GM21737 (cell line): Measurements from ENCODE around the gene CACNA1H.
"Not testable (repeated sequence)": the region's sequence is repeated elsewhere in the genome, so short reads cannot be mapped to it uniquely, and the experiment has no call there.

ENCODE experiments used
- ATAC-seq: cut with Tn5 transposase; IDR thresholded peaks from one replicate; pipeline ENCODE4 v1.9.1; 2021; ENCODE audit warnings: mild to moderate bottlenecking, moderate library complexity; ENCODE audit not compliant: unreplicated experiment

CACNA1H gene

GRCh38 chr16:1221628-1222552, 69.0 kb downstream of the CACNA1H start:
- no peak for ATAC-seq

GRCh38 chr16:1222553-1223354, 69.8 kb downstream of the CACNA1H start:
- no peak for ATAC-seq

DNA sequence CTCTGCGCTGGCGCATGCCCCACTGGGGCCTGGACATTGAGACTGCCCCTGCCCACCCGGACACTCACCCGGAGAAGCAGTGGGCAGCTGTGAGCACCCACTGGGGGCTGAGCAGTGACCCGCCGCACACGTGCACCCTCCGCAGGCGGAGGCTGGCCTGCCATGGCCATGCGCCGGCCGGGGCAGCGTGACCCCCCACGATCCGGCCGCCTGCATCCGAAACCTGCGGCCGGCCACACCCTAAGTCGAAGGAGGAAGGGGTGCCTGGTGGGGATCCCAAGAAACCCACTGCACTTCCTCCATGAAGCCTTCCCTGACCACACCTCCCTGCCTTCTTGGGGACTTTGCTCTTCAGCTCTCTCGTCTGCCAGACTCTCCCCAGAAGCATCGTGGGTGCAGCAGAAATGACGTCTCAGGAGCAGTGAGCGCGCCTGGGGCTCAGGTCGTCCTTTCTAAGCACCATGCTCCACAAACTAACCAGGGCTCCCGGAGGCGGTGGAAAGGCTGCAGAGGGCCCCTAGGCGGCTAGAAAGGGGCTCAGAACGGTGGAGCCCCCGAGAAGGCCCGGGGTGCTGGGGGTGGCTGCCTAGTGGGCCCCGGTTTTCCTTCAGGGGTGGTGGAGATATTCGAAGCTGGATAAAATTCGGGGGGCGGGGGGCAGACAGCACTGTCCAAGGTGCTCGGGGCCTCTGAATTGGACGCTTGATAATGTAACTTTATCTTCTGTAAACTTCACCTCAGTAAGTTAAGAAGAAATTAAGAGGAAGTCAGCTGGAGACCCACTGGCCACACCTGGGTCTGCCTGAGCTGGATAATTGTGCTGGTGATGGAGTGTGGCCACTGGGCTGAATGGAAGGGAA, 70.7 kb downstream of the CACNA1H start:
- ATAC-seq, result no peak

GRCh38 chr16:1224558-1224957, 71.7 kb downstream of the CACNA1H start:
- no peak for ATAC-seq

DNA sequence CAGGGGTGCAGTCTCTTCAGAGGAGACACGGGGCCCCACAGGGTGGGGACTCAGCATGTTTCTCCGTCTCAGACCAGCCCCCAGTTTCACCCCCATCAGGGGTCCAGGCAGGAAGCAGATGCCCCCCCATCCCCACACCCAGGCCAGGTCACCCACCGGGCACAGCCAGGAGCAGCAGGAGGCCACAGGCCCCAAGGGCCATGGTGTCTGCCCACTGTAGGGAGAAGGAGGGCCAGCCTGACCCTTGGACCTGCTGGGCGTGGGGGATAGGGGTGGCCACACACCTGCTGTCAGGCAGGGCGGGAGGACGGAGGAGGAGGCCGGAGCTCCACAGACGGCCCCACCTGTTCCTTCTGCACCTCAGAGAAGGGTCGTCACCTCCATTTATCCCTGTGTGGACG, 72.1 kb downstream of the CACNA1H start, which contains the start of gene TPSG1:
TPSG1 (minus strand) TSS at position 218 of the 401 bp plus-strand sequence; CDS start at position 202, 16 bp downstream.
- ATAC-seq, result no peak

DNA sequence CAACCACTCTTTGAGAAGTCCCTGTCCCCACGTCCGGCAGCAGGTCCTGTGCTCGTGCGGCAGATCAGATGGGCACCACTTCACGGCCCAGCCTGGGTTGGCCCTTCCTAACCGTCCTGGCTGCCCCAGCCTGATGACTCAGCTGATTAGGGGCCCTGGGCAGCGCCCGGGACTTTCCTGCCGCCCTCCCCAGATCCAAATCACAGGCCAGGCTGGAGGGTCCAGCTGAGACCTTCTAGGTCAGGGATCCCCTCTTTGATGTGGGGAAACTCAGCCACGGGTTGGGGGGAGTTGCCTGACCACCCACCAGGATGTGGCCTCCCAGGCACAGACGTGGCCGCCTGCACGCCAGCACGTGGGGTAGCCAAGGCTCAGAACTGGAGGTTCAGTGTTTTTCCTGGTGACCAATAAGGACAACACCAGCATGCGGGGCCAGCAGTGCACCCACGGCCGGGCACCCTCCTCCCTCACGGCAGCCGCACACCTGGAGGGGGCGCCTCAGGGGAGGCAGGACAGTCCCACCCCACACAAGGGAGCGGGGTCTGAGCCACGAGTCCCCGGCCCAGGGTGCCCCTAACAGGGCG, 72.9 kb downstream of the CACNA1H start:
- not testable (repeated sequence) for ATAC-seq

GRCh38 chr16:1226692-1227091, 73.8 kb downstream of the CACNA1H start:
- ATAC-seq, result not testable (repeated sequence)

DNA sequence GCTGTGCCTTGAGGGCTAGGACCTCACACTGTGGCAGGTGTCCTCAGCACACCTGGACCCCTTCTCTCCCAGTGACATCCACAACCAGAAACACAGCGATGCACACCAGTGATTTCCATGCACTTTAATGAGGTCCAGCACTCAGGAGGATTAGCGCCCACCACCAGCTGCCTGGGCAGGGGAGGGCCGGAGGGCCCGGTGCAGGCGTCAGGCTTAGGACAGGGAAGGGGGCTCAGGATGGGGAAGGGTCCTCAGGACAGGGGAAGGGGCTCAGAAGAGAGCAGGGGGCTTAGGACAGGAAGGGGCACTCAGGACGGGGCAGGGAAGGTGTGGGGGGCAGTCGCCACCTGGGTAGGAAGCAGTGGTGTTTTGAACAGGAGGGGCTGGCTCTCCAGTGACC, 75.3 kb downstream of the CACNA1H start:
- ATAC-seq, result not testable (repeated sequence)

DNA sequence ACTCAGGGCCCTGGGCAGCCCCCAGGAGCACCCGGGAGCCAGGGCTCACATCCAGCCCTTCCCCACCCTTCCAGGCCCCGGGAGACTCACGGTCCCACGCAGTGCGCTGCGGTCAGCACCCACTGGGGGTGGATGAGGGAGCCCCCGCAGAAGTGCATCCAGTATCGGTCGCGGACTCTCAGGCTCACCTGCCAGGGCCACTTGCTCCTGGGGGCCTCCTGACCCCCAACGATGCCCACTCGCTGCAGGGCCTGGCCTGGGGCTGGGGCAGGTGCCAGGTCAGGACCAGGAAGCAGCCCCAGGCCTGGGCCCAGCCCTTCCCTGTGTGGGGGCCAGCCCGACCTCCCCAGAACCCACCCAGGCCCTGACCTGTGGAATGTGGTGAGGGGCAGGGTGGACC, 76.6 kb downstream of the CACNA1H start:
- not testable (repeated sequence) for ATAC-seq

DNA sequence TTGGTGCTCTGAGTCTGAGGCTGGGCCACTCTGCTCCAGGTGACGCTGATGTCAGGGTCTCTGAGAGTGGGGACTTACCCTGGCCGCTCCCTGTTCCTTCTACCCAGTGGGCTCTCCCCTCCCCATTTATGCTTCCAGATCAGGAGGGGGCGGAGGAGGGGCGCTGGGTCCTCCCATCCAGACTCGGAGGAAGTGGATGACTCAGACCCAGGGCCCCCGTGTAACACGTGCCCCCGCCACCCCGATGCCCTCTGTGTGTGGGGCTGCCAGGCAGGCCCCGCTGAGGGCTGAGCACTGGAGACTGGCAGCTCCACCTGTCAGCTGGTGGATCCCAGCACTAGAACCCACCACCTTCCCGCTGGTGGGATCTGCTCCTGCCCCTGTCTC, 77.2 kb downstream of the CACNA1H start, which contains the start of gene TPSB2:
TPSB2 (minus strand) TSS at position 101 of the 387 bp plus-strand sequence. CDS start 233 bp downstream, outside the sequence.
- ATAC-seq, result not testable (repeated sequence)

GRCh38 chr16:1230471-1231212, 77.7 kb downstream of the CACNA1H start:
- not testable (repeated sequence) for ATAC-seq

DNA sequence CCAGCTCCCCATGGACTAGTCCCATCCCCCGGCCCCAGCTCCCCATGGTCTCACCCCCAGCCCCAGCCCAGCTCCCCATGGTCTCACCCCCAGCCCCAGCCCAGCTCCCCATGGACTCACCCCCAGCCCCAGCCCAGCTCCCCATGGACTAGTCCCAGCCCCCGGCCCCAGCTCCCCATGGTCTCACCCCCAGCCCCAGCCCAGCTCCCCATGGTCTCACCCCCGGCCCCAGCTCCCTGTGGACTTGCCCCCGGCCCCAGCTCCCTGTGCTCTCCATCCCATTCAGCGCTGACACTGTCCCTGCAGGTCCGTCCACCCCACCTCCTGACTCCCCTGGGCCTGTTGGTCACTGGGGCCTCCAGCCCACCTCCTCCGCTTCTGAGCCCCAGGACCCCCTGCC, 78.4 kb downstream of the CACNA1H start:
- ATAC-seq, result not testable (repeated sequence)

DNA sequence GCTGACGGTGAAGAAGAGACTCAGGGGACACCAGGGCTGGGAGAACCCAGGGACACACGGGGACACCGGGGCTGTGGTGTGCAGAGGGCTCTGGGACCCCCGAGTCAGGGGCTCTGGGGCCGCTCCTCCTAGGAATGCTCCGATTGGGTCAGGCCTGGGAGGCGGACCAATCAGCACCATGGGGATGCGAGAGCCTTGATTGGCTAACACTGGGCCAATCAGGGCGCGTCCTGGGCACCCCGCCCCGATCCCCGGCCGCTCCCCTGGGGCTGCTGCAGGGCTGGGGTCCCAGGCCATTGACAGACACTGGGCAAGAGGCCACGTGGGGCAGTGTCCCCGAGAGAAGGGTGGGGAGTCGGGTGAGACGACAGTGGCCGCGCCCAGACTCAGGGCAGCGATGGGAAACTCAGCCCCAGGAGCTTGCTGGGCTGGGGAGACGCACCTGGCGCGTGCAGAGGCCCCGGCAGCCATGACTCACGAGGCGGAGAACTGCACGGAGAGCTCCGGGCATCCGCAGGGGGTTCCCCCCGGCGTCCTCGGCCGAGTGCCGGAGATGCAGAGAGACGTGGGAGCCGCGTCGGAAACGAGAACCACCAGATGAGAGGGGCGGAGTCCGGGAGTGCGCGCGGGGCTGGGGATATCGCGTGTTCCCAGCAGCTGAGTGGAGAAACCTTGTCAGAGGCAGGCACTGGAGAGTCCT, 79.3 kb downstream of the CACNA1H start:
- not testable (repeated sequence) for ATAC-seq

DNA sequence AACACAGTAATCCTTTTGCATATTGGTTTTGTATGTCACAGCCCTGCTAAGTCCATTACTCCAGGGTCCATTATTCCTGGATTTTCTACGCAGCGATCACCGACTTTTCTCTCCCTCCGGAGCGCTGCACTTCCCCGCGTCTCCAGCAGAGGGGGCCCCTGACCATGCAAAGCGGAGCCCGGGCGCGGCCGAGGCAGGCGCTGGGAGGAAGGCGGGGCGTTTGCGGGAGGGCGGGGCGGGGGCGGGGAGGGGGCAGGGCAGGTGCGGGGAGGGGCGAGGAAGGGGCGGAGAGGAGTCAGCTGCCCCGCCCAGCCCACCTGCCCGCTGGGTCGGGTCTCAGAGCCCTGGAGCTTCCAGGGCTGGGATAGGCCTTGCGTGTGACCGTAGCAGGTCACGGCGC, 83.8 kb downstream of the CACNA1H start:
- ATAC-seq, result not testable (repeated sequence)

- ATAC-seq, result no peak
These were observed 85.1 kb downstream of the CACNA1H start for GRCh38 chr16:1237990-1238389.

DNA sequence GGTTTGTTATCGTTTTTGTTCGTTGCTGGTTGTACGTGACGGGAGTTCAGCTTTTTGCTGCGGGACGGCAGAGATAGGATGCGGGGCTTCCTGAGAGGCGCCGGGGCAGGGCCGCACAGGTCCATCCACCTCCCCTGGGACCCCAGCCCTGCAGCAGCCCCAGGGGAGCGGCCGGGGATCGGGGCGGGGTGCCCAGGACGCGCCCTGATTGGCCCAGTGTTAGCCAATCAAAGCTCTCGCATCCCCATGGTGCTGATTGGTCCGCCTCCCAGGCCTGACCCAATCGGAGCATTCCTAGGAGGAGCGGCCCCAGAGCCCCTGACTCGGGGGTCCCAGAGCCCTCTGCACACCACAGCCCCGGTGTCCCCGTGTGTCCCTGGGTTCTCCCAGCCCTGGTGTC, 86.0 kb downstream of the CACNA1H start:
- ATAC-seq, result not testable (repeated sequence)

DNA sequence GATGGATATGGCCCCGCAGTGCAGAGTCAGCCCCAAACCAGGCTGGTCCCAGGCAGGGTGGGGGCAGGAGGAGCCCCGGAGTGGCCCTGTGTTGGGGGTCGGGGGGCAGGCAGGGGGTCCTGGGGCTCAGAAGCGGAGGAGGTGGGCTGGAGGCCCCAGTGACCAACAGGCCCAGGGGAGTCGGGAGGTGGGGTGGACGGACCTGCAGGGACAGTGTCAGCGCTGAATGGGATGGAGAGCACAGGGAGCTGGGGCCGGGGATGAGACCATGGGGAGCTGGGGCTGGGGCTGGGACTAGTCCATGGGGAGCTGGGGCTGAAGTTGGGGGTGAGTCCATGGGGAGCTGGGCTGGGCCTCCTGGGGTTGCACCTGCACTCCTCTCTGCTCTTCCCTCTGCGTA, 86.7 kb downstream of the CACNA1H start:
- ATAC-seq, result not testable (repeated sequence)

- ATAC-seq, result not testable (repeated sequence)
These were observed 87.5 kb downstream of the CACNA1H start, which contains the start of gene TPSAB1 for GRCh38 chr16:1240436-1240835. TSS of gene TPSAB1 (plus strand) at chr16:1240705. CDS start at chr16:1240939, 234 bp downstream.

DNA sequence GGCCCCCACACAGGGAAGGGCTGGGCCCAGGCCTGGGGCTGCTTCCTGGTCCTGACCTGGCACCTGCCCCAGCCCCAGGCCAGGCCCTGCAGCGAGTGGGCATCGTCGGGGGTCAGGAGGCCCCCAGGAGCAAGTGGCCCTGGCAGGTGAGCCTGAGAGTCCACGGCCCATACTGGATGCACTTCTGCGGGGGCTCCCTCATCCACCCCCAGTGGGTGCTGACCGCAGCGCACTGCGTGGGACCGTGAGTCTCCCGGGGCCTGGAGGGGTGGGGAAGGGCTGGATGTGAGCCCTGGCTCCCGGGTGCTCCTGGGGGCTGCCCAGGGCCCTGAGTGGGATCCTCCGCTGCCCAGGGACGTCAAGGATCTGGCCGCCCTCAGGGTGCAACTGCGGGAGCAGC, 88.2 kb downstream of the CACNA1H start:
- ATAC-seq, result not testable (repeated sequence)
